NCI-H2196 (cell line): ENCODE results near the gene SCAMP2.

Experiments used
- DNase-seq: peaks from one replicate; lab custom pipeline; 2025; ENCODE audit not compliant: unreplicated experiment; lab: John Stamatoyannopoulos, UW

Gene SCAMP2

DNA sequence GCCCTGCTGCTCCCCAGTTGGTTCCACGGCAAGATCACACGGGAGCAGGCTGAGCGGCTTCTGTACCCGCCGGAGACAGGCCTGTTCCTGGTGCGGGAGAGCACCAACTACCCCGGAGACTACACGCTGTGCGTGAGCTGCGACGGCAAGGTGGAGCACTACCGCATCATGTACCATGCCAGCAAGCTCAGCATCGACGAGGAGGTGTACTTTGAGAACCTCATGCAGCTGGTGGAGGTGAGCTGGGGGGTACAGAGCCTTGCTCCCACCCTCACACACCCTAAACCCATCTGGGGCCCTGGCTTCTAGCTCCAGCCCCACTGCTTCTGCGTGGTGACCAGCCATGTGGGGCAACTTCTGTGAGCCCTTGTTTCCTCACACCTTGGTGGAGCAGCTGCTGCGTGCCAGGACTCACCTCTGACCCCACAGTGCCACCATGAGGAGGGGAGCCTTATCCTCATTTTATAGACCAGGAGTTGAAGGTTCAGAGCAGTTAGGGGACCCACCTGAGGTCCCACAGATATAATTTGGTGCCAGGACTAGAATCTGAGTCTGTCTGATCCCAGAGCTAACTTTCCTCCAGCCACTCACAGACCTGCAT, 73.8 kb downstream of the SCAMP2 start:
- DNase-seq, result no peak

- no peak for DNase-seq
These were observed 74.5 kb downstream of the SCAMP2 start for GRCh38 chr15:74798388-74799254.

GRCh38 chr15:74795966-74796625, 77.1 kb downstream of the SCAMP2 start:
- DNase-seq, result no peak

GRCh38 chr15:74794970-74795349, 78.2 kb downstream of the SCAMP2 start:
- DNase-seq, result no peak

DNA sequence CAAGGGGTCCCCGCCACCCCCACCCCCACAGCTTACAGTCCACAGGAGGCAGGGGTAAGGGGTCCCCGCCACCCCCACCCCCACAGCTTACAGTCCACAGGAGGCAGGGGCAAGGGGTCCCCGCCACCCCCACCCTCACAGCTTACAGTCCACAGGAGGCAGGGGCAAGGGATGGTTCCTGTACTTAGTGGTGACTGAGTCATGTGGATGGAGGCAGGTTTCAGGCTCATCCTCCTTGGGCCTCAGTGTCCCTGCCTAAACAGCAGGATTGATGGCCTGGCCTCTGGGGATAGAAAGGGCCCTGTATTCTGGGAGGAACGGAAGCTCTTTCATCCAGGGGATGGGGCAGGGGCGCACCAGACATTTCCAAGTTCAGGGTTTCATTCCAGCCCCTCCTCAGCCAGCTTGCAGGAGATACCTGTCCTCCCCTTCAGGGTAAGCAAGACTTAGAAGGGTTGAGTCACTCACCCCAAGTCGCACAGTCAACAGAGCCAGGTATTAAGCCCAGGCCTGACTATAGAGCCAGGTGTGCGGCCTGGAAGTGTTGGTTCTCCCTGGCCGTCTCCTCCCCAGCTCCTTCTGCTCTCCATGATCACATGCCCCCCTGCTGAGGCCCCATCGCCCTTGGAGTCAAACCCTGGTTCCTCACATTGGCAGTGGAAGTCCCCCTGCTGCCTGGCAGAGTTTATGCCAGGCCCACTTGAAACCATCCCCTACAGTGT, 78.8 kb downstream of the SCAMP2 start:
- no peak for DNase-seq
